HCT116 (cell line): Measurements from ENCODE around the gene COMMD1.

Experiments used
- EGR1 ChIP-seq: IDR thresholded peaks from 2 replicates; pipeline ENCODE4 v1.6.1; 2012; ENCODE audit warnings: low read depth
- MAX ChIP-seq: IDR thresholded peaks from 2 replicates; pipeline ENCODE4 v1.6.1; 2012
- ZNF274 ChIP-seq: fragments of 200-500 bp; sonication (Bioruptor generic); IDR thresholded peaks from 2 replicates; pipeline ENCODE4 v1.6.1; 2014; ENCODE audit warnings: mild to moderate bottlenecking, low read depth, low read length, inconsistent platforms
- TF ChIP-seq, protein P1 (sequence below): IDR thresholded peaks from 2 replicates; pipeline ENCODE4 v1.6.1; 2012; ENCODE audit warnings: low read depth

- TF ChIP-seq EGR1 (no peak), ZNF274 (no peak), MAX (no peak)
- TF ChIP-seq, protein P1, sequence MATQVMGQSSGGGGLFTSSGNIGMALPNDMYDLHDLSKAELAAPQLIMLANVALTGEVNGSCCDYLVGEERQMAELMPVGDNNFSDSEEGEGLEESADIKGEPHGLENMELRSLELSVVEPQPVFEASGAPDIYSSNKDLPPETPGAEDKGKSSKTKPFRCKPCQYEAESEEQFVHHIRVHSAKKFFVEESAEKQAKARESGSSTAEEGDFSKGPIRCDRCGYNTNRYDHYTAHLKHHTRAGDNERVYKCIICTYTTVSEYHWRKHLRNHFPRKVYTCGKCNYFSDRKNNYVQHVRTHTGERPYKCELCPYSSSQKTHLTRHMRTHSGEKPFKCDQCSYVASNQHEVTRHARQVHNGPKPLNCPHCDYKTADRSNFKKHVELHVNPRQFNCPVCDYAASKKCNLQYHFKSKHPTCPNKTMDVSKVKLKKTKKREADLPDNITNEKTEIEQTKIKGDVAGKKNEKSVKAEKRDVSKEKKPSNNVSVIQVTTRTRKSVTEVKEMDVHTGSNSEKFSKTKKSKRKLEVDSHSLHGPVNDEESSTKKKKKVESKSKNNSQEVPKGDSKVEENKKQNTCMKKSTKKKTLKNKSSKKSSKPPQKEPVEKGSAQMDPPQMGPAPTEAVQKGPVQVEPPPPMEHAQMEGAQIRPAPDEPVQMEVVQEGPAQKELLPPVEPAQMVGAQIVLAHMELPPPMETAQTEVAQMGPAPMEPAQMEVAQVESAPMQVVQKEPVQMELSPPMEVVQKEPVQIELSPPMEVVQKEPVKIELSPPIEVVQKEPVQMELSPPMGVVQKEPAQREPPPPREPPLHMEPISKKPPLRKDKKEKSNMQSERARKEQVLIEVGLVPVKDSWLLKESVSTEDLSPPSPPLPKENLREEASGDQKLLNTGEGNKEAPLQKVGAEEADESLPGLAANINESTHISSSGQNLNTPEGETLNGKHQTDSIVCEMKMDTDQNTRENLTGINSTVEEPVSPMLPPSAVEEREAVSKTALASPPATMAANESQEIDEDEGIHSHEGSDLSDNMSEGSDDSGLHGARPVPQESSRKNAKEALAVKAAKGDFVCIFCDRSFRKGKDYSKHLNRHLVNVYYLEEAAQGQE: no peak
Observed at GRCh38 chr2:62140426-62141141, 235.1 kb downstream of the COMMD1 start.
